Measurements from ENCODE around the gene MFSD2B.
"Not testable (repeated sequence)": the region's sequence is repeated elsewhere in the genome, so short reads cannot be mapped to it uniquely, and the experiment has no call there.

Gene MFSD2B

GRCh38 chr2:24010477-24011249 lies 778 bp downstream of the MFSD2B start:
- Histone ChIP-seq H3K27ac (ENCODE audit: low read depth, low read length) (no peak overlapping the region), H3K27me3 (ENCODE audit: low read length) (no peaks in the 10 kb centered on the region), H3K9ac (ENCODE audit: low read length) (no peak overlapping the region)

DNA sequence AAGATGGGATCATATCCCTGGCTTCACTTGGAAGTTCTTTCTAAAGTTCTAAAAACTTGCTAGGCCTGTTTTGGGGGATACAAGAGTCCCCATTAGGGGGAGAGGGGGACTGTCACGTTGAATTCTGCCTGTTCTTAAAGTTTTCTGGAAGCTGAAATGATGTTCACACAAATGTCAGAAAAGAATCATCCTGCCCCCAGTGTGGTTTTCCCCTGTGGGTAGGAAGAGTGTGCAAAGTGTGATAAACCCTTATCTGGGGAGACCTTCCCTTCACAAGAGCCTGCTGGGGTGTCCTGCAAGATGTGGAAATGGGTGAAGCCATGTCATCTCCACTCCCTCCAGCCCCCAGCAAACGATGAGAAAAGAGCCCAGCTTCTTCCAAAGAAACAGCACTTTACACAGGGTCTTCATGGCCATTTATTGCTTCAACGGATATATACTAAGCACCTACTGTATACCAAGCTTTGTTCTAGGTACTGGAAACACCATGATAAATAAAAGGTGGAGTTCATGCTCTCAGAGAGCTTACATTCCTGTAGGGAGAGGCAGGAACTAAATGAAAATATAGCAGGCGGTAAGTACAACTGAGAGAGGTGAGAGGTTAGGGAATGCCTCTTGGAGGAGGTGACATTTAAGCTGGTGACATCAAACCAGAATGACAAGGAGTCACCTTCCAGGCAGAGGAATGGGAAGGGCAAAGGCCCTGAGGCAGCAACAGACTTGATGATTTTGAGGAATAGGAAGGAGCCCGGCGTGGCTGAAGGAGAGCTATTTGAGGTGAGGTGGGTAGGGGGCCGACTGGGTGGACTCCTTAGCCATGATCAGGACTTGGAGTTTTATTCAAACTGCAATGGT lies 1.6 kb downstream of the MFSD2B start:
- no peak overlapping the region for H3K9ac ChIP-seq (ENCODE audit: low read length)
- H3K27ac ChIP-seq (ENCODE audit: low read depth, low read length) = no peak overlapping the region
- H3K4me2 ChIP-seq (ENCODE audit: low read depth, low read length, poor library complexity, severe bottlenecking) = no peak overlapping the region

More at GRCh38 chr2:24010477-24011249, 778 bp downstream of the MFSD2B start:
- no peaks in the 10 kb centered on the region for H3K9me2 ChIP-seq (replicated peaks; ENCODE audit: insufficient read depth, low read length)
- H4K20me1 ChIP-seq (ENCODE audit: low read depth, low read length) = no peaks in the 10 kb centered on the region
- no peaks in the 10 kb centered on the region for H3K79me2 ChIP-seq (ENCODE audit: insufficient read depth, low read length)
- no peak overlapping the region for H2AFZ ChIP-seq (ENCODE audit: low read depth, low read length, severe bottlenecking)
- no peak overlapping the region for H3K4me3 ChIP-seq (ENCODE audit: insufficient read depth, low read length, poor library complexity, severe bottlenecking)
- peaks cover 3% of the 10 kb centered on the region; the same call in 1 of the 2 replicates for H3F3A ChIP-seq (ENCODE audit: insufficient read depth)
- no peaks in the 10 kb centered on the region for H3K9me3 ChIP-seq (ENCODE audit: insufficient read depth, low read length)
- H3K4me2 ChIP-seq (ENCODE audit: low read depth, low read length, poor library complexity, severe bottlenecking) = no peak overlapping the region
- TF ChIP-seq EZH2phosphoT487 (conservative IDR thresholded peaks at IDR 0.05; ENCODE audit: low read length) = no peak
- no peaks in the 10 kb centered on the region for H3K36me3 ChIP-seq (ENCODE audit: low read length)

GRCh38 chr2:24012521-24013188 lies 2.8 kb downstream of the MFSD2B start:
- H3K4me2 ChIP-seq (ENCODE audit: low read depth, low read length, poor library complexity, severe bottlenecking) = no peak overlapping the region
- no peaks in the 10 kb centered on the region for H3K9me2 ChIP-seq (replicated peaks; ENCODE audit: insufficient read depth, low read length)

More for the DNA sequence above, 1.6 kb downstream of the MFSD2B start:
- Histone ChIP-seq H2AFZ (ENCODE audit: low read depth, low read length, severe bottlenecking) (no peak overlapping the region), H3K4me3 (ENCODE audit: insufficient read depth, low read length, poor library complexity, severe bottlenecking) (no peak overlapping the region), H3K9me2 (replicated peaks; ENCODE audit: insufficient read depth, low read length) (no peaks in the 10 kb centered on the region), H4K20me1 (ENCODE audit: low read depth, low read length) (no peaks in the 10 kb centered on the region), H3F3A (ENCODE audit: insufficient read depth) (peaks cover 3% of the 10 kb centered on the region; the same call in 1 of the 2 replicates), H3K9me3 (ENCODE audit: insufficient read depth, low read length) (no peaks in the 10 kb centered on the region), H3K36me3 (ENCODE audit: low read length) (no peaks in the 10 kb centered on the region), H3K79me2 (ENCODE audit: insufficient read depth, low read length) (no peaks in the 10 kb centered on the region), H3K27me3 (ENCODE audit: low read length) (no peaks in the 10 kb centered on the region)
- TF ChIP-seq, protein P1, sequence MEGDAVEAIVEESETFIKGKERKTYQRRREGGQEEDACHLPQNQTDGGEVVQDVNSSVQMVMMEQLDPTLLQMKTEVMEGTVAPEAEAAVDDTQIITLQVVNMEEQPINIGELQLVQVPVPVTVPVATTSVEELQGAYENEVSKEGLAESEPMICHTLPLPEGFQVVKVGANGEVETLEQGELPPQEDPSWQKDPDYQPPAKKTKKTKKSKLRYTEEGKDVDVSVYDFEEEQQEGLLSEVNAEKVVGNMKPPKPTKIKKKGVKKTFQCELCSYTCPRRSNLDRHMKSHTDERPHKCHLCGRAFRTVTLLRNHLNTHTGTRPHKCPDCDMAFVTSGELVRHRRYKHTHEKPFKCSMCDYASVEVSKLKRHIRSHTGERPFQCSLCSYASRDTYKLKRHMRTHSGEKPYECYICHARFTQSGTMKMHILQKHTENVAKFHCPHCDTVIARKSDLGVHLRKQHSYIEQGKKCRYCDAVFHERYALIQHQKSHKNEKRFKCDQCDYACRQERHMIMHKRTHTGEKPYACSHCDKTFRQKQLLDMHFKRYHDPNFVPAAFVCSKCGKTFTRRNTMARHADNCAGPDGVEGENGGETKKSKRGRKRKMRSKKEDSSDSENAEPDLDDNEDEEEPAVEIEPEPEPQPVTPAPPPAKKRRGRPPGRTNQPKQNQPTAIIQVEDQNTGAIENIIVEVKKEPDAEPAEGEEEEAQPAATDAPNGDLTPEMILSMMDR (IDR thresholded peaks at IDR 0.05; ENCODE audit: insufficient read depth, low read length, poor library complexity, severe bottlenecking) = no peak

DNA sequence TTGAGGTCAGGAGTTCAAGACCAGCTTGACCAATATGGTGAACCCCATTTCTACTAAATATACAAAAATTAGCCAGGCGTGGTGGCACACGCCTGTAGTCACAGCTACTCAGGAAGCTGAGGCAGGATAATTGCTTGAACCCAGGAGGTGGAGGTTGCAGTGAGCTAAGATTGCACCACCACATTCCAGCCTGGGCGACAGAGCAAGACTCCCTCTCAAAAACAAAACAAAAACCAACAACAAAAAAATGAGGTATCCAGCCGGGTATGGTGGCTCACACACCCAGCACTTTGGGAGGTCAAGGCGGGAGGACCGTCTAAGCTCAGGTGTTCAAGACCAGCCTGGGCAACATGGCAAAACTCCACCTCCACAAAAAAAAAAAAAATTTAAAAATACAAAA lies 5.0 kb downstream of the MFSD2B start:
- not testable (repeated sequence) for H3K36me3 ChIP-seq (ENCODE audit: low read length); H3K4me3 ChIP-seq (ENCODE audit: insufficient read depth, low read length, poor library complexity, severe bottlenecking); H2AFZ ChIP-seq (ENCODE audit: low read depth, low read length, severe bottlenecking); H3K4me2 ChIP-seq (ENCODE audit: low read depth, low read length, poor library complexity, severe bottlenecking); H3K9ac ChIP-seq (ENCODE audit: low read length); H3K27me3 ChIP-seq (ENCODE audit: low read length); H3F3A ChIP-seq (ENCODE audit: insufficient read depth); H3K9me2 ChIP-seq (replicated peaks; ENCODE audit: insufficient read depth, low read length); H3K9me3 ChIP-seq (ENCODE audit: insufficient read depth, low read length); H3K79me2 ChIP-seq (ENCODE audit: insufficient read depth, low read length); H3K27ac ChIP-seq (ENCODE audit: low read depth, low read length); H4K20me1 ChIP-seq (ENCODE audit: low read depth, low read length)

More at GRCh38 chr2:24012521-24013188, 2.8 kb downstream of the MFSD2B start:
- TF ChIP-seq, protein P1 (IDR thresholded peaks at IDR 0.05; ENCODE audit: insufficient read depth, low read length, poor library complexity, severe bottlenecking) = no peak
- no peak for TF ChIP-seq EZH2phosphoT487 (conservative IDR thresholded peaks at IDR 0.05; ENCODE audit: low read length)
- no peak overlapping the region for H2AFZ ChIP-seq (ENCODE audit: low read depth, low read length, severe bottlenecking)
- H3K4me3 ChIP-seq (ENCODE audit: insufficient read depth, low read length, poor library complexity, severe bottlenecking) = no peak overlapping the region
- no peaks in the 10 kb centered on the region for H3K79me2 ChIP-seq (ENCODE audit: insufficient read depth, low read length)
- H3F3A ChIP-seq (ENCODE audit: insufficient read depth) = peaks cover 1% of the 10 kb centered on the region; the same call in 1 of the 2 replicates
- H3K9me3 ChIP-seq (ENCODE audit: insufficient read depth, low read length) = no peaks in the 10 kb centered on the region
- H4K20me1 ChIP-seq (ENCODE audit: low read depth, low read length) = no peaks in the 10 kb centered on the region
- no peak overlapping the region for H3K27ac ChIP-seq (ENCODE audit: low read depth, low read length)
- no peaks in the 10 kb centered on the region for H3K27me3 ChIP-seq (ENCODE audit: low read length)
- no peak overlapping the region for H3K9ac ChIP-seq (ENCODE audit: low read length)
- no peaks in the 10 kb centered on the region for H3K36me3 ChIP-seq (ENCODE audit: low read length)

Measured in SU-DHL-6 (cell line).